Breast epithelium (tissue), 4 donors: ENCODE measurements around the gene DGKI. TPM values are rescaled to one million over a fixed set of nuclear protein-coding genes. Genes with fewer than 3 reads are reported as not detected.

Source experiments
- DNase-seq, 2 donors: peaks; one replicate each; pipeline ENCODE4 v3.0.0-alpha.2; 2019; ENCODE audit warnings: low spot score in 2 of 2
- H3K27ac ChIP-seq, 2 donors: fragments of 200-600 bp; sonication (generic) in 1 of 2; one replicate each; pipeline ENCODE4 v1.5.1; 2016 to 2019; ENCODE audit warnings: mild to moderate bottlenecking in 1 of 2
- H3K27me3 ChIP-seq, 2 donors: fragments of 200-600 bp; sonication (generic) in 1 of 2; one replicate each; pipeline versions ENCODE4 v1.5.1 to v1.6.0; 2017 to 2019; ENCODE audit warnings: control low read depth in 1 of 2, mild to moderate bottlenecking in 1 of 2
- H3K36me3 ChIP-seq: fragments of 200-600 bp; one replicate; pipeline ENCODE4 v1.5.1; 2019
- H3K4me1 ChIP-seq, 2 donors: fragments of 200-600 bp; sonication (generic); one replicate each; pipeline ENCODE4 v1.5.1; 2016 to 2019; ENCODE audit warnings: control low read depth in 1 of 2
- H3K4me3 ChIP-seq, 3 donors: fragments of 200-600 bp; sonication (generic); 1 replicate in 2 of 3; 2 replicates in 1 of 3; pipeline ENCODE4 v1.5.1; 2016 to 2019; ENCODE audit warnings: mild to moderate bottlenecking in 3 of 3, moderate library complexity in 2 of 3
- H3K9me3 ChIP-seq, 2 donors: fragments of 200-600 bp; sonication (generic) in 1 of 2; one replicate each; pipeline ENCODE4 v1.5.1; 2016 to 2019; ENCODE audit warnings: control low read depth in 1 of 2
- CTCF ChIP-seq, 3 donors: fragments of 450-650 bp; IDR thresholded peaks; one replicate each; pipeline ENCODE4 v1.5.1; 2016 to 2017; ENCODE audit warnings: antibody characterized with exemption in 3 of 3, mild to moderate bottlenecking in 3 of 3, moderate library complexity in 3 of 3
- POLR2A ChIP-seq: fragments of 450-650 bp; IDR thresholded peaks from one replicate; pipeline ENCODE4 v1.6.1; 2016; ENCODE audit warnings: antibody characterized with exemption, mild to moderate bottlenecking, moderate library complexity
- POLR2AphosphoS5 ChIP-seq, 3 donors: sonication (generic); formaldehyde crosslinking; IDR thresholded peaks; one replicate each; pipeline ENCODE4 v1.6.1; 2017; ENCODE audit warnings: antibody characterized with exemption in 3 of 3
- intact Hi-C: fragments of 100-400 bp; cut with DNase I; formaldehyde crosslinking; loops from one replicate; pipeline ENCODE4 v1.15.1; 2023; ENCODE audit warnings: low total_unique reads
- total RNA-seq, 3 donors: library from RNA; depleted of rRNA; stranded (reverse); fragments of >200 nt; gene quantifications; one replicate each; pipeline ENCODE4 v1.1.0, GENCODE V29; 2016

The DGKI gene
- total RNA-seq, 3 donors from 2014 or later, result 2.7 to 4.1 (median 2.9) TPM

- Histone ChIP-seq H3K27me3 (no peaks in the 10 kb centered on the region), H3K27ac (peak within 1 kb of the TSS; percentile 68 to 89), H3K4me3 (peak within 1 kb of the TSS in 2 of 3 donors; percentile 50 to 67), H3K4me1 (peaks cover 0 to 4% of the 10 kb centered on the region in 2 donors), H3K9me3 (no peaks in the 10 kb centered on the region), H3K36me3 (no peaks in the 10 kb centered on the region)
- intact Hi-C loops, result no loop called here
- DNase-seq, result peak in 1 of 2 donors; percentile 65
- TF ChIP-seq CTCF (IDR thresholded peaks at IDR 0.05) (no peak), POLR2AphosphoS5 (IDR thresholded peaks at IDR 0.05) (peak in 1 of 3 donors; percentile 59)
Measured at GRCh38 chr7:137343281-137343841, 503.4 kb downstream of the DGKI start, which contains the start of gene PTN. Gene PTN (minus strand): TSS chr7:137343733. CDS start chr7:137254973, 88,760 bp downstream.

- intact Hi-C loops, result no loop called here
- Histone ChIP-seq H3K27ac (peak overlapping the region; percentile 68 to 89), H3K9me3 (no peaks in the 10 kb centered on the region), H3K4me3 (peak overlapping the region in 2 of 3 donors; percentile 50 to 67), H3K27me3 (no peaks in the 10 kb centered on the region), H3K4me1 (peaks cover 0 to 4% of the 10 kb centered on the region in 2 donors), H3K36me3 (no peaks in the 10 kb centered on the region)
- DNase-seq, result no peak
- TF ChIP-seq CTCF (IDR thresholded peaks at IDR 0.05), result no peak
- no peak for TF ChIP-seq POLR2A
- no peak for TF ChIP-seq POLR2AphosphoS5 (IDR thresholded peaks at IDR 0.05)
Measured at GRCh38 chr7:137342828-137343261, 503.9 kb downstream of the DGKI start.

GRCh38 chr7:137342265-137342664 lies 504.5 kb downstream of the DGKI start:
- no peak for DNase-seq
- Histone ChIP-seq H3K9me3 (no peaks in the 10 kb centered on the region), H3K27me3 (no peaks in the 10 kb centered on the region), H3K27ac (peak overlapping the region; percentile 68 to 89), H3K4me3 (peak overlapping the region in 2 of 3 donors; percentile 50 to 67), H3K4me1 (peaks cover 0 to 4% of the 10 kb centered on the region in 2 donors), H3K36me3 (no peaks in the 10 kb centered on the region)
- no peak for TF ChIP-seq POLR2AphosphoS5 (IDR thresholded peaks at IDR 0.05)
- intact Hi-C loops, result no loop called here

- Histone ChIP-seq H3K27ac (peak overlapping the region; percentile 2 to 89), H3K4me1 (no peaks in the 10 kb centered on the region), H3K27me3 (no peaks in the 10 kb centered on the region), H3K4me3 (no peak overlapping the region), H3K9me3 (no peaks in the 10 kb centered on the region), H3K36me3 (no peaks in the 10 kb centered on the region)
- DNase-seq, result no peak
- TF ChIP-seq POLR2A (no peak), POLR2AphosphoS5 (IDR thresholded peaks at IDR 0.05) (no peak), CTCF (IDR thresholded peaks at IDR 0.05) (no peak)
- intact Hi-C loops, result no loop called here
Measured at GRCh38 chr7:137337902-137338301, 508.9 kb downstream of the DGKI start.

GRCh38 chr7:137335814-137336213 lies 511.0 kb downstream of the DGKI start:
- no peak for DNase-seq
- H3K27ac ChIP-seq, result peak overlapping the region; percentile 83 to 89

More at GRCh38 chr7:137335814-137336213, 511.0 kb downstream of the DGKI start:
- H3K4me3 ChIP-seq, result no peak overlapping the region
- H3K9me3 ChIP-seq, result no peaks in the 10 kb centered on the region
- no peaks in the 10 kb centered on the region for H3K4me1 ChIP-seq
- H3K27me3 ChIP-seq, result no peaks in the 10 kb centered on the region
- no peaks in the 10 kb centered on the region for H3K36me3 ChIP-seq
- TF ChIP-seq POLR2A (no peak), CTCF (IDR thresholded peaks at IDR 0.05) (no peak), POLR2AphosphoS5 (IDR thresholded peaks at IDR 0.05) (no peak)
- intact Hi-C loops, result no loop called here
